GM21576 (cell line): ENCODE data around the gene GMPR.

ENCODE experiments used
- ATAC-seq: cut with Tn5 transposase; IDR thresholded peaks from one replicate; pipeline ENCODE4 v1.9.1; 2021; ENCODE audit warnings: mild to moderate bottlenecking, moderate library complexity; ENCODE audit not compliant: unreplicated experiment

The GMPR gene

GRCh38 chr6:16324606-16325225 lies 86.3 kb downstream of the GMPR start:
- ATAC-seq: no peak

- ATAC-seq: no peak
These were observed 88.1 kb downstream of the GMPR start for GRCh38 chr6:16326531-16326930.

- no peak for ATAC-seq
These were observed 88.8 kb downstream of the GMPR start for GRCh38 chr6:16326971-16327776.

- ATAC-seq: no peak
These were observed 89.5 kb downstream of the GMPR start for GRCh38 chr6:16327777-16328325.

GRCh38 chr6:16329233-16329632 lies 90.8 kb downstream of the GMPR start:
- no peak for ATAC-seq

GRCh38 chr6:16331384-16332174 lies 93.2 kb downstream of the GMPR start:
- ATAC-seq: peak; percentile 56

- peak; percentile 83 for ATAC-seq
These were observed 93.8 kb downstream of the GMPR start for GRCh38 chr6:16332175-16332542.

GRCh38 chr6:16333580-16333979 lies 95.2 kb downstream of the GMPR start:
- ATAC-seq: no peak

GRCh38 chr6:16334671-16335070 lies 96.3 kb downstream of the GMPR start:
- no peak for ATAC-seq

- ATAC-seq: no peak
These were observed 96.8 kb downstream of the GMPR start for GRCh38 chr6:16335176-16335575.

- no peak for ATAC-seq
These were observed 97.8 kb downstream of the GMPR start for GRCh38 chr6:16336056-16336818.

- ATAC-seq: no peak
These were observed 98.5 kb downstream of the GMPR start for GRCh38 chr6:16336911-16337294.

- no peak for ATAC-seq
These were observed 99.0 kb downstream of the GMPR start for GRCh38 chr6:16337295-16337975.

- ATAC-seq: no peak
These were observed 100.3 kb downstream of the GMPR start for GRCh38 chr6:16338577-16339264.

GRCh38 chr6:16339265-16339587 lies 100.8 kb downstream of the GMPR start:
- ATAC-seq: no peak

- no peak for ATAC-seq
These were observed 105.2 kb downstream of the GMPR start for GRCh38 chr6:16343593-16343992.

GRCh38 chr6:16344756-16345155 lies 106.4 kb downstream of the GMPR start:
- ATAC-seq: no peak
